Central memory CD4-positive, alpha-beta T cell (primary cell): ENCODE data around the gene SEL1L3.

Experiments used
- DNase-seq: peaks from one replicate; pipeline ENCODE4 v3.0.0; 2022

SEL1L3 gene

DNA sequence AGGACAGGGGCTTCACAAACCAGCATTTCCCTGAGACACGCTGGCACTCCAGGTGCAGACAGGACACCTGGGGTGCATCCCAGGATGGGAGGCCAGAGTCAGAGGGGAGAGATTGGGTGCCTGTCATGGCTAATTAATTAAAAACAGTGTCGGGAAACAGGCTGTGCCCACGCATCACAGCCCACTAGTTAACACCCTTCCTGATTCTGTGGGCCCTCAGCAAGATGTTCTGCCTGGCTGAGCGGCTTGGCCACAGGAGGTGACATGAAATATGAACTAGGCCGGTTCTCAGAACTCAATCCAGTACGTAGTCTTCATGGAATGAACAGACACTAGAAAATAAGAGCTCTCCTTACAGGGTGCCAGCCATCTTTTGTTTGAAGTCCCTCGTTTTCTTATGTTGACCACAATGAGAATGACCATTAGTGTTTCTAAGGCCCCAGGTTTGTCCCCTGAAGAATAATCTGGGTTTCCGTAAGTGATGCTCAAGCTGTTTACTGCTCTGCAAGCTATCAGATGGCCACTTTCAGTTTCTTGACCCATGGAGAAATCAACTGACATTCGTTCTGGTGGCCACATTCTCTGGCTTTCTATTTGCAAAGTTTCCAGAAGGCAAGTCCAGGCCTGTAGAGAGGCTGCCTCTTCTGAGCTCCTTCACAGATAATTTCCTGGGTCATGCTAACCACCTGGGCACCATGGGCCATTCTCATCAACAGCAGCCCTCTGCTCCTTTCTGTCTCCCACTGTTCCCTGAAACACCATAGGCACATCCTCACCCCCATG is 134.9 kb downstream of the SEL1L3 start:
- DNase-seq: no peak

DNA sequence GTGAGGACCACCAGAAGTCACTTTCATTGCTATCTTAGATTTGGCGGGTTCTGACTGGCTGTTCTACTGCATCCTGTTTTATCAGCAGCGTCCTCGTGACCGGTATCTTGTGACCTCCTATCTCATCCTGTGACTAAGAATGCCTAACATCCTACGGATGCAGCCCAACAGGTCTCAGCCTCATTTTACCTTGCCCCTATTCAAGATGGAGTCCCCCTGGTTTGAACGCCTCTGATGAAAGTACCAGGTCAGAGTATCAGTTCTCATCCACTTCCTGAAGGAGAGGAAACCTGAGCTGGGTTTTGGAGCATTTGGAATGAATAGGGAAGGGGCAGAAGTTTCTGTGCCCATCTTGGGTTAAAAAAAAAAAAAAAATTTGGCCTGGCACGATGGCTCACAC is 136.9 kb downstream of the SEL1L3 start:
- DNase-seq: no peak

DNA sequence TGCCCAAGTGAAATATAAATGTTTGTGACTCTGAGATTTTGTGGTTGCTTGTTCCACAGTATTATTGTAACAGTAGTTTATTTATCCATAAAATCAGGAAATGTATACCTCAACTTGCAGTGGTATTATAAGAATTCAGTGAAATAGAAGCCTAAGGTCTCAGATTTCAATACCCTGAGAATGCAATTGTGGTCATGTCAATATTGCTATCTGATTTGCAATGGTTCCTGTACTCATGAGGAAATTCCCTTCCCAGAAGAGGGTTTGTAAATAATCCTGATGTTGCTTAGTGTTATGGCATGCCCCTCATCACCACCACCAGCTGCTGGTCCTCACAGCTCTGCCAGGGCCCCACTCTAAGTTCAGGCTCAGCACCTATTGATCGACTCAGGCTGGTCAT is 139.4 kb downstream of the SEL1L3 start:
- no peak for DNase-seq

DNA sequence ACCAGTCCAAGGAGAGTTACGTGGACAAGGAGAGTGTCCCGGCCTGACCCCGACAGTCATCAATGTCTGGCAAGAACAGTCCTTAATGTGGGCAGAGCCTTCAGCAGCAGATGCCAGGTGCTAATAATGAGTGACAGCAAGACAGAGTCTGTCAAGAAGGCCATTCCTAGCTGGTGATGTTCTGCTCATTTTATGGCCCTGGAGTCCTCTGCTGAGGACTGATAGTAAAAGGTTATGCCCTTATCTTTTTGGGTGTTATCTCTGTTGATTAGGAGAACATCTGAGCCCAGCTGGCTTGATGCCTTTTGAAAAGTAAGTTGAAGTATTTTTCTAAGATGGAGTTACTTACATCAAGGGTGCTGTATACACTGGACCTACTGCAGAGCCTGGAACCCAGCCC is 139.8 kb downstream of the SEL1L3 start:
- DNase-seq: no peak

DNA sequence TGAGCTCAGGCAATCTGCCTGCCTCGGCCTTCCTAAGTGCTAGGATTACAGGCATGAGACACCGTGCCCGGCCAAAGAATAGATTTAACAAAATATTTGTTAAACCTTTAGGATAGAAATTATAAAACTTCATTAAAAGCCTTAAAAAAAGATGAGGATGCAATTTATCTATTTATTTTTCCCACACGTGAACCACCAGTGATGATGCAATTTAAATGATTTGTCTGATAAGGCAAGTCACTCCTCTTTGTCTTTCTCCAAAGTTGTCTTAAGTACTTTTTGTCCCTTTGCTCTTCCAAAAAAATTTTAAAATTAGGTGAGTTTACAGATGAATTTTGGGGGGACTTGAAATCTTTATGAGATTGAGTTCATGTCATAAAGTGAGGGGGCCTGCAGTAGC is 149.0 kb downstream of the SEL1L3 start:
- no peak for DNase-seq

DNA sequence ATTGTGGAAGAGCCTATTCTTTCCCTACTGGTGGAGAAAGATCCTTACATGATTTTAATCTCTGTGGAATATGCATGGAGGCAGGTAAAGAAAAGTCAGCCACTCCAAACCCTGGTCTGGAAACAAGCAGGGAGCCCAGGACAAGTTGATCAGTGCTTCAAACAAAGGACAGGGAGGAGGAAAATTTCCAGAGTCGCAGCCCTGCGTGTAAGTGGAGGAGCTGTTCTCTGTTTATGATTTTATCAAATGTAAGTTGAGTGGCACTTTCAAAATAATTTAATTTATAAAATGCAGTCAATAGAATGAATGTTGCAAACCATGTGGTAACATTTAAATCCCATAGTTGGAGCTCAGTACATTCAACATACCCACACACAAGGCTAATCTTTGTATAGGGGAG is 150.2 kb downstream of the SEL1L3 start:
- no peak for DNase-seq

DNA sequence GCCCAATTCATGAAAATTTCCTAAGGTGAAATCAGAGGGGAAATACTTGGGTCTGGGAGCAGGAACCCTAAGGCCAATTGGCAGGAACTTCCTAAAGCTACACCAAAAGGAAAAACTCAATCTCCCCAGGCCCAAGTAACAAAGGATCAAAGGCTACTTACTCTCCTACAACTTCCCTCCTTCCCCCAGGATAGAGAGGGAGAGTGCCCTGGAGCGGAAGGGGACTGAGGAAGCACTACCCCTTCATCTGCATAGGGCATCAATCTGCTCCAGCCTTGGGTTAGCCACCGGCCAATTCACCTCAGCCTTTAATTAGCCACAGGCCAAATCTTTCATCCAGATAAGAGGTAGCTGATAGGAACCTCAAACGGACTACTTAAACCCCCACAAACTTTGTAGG is 152.2 kb downstream of the SEL1L3 start:
- no peak for DNase-seq

DNA sequence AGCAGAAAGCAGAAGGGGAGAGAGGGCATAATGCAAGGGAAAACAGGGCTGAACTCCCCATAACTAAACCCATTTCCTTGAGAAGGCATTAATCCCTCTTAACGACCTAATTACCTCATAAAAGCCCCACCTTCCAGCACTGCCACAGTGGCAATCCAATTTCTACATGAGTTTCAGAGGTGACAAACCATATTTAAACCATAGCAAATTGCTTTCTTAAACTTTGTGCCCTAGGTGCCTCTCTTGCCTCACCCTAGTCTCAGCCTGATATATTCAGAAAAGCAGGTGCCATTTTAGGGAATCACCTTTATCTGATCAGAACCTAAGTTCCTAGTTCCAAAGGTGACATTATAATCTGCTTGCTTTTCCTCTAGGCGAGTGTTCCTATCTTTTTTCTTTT is 158.3 kb downstream of the SEL1L3 start:
- DNase-seq: no peak

DNA sequence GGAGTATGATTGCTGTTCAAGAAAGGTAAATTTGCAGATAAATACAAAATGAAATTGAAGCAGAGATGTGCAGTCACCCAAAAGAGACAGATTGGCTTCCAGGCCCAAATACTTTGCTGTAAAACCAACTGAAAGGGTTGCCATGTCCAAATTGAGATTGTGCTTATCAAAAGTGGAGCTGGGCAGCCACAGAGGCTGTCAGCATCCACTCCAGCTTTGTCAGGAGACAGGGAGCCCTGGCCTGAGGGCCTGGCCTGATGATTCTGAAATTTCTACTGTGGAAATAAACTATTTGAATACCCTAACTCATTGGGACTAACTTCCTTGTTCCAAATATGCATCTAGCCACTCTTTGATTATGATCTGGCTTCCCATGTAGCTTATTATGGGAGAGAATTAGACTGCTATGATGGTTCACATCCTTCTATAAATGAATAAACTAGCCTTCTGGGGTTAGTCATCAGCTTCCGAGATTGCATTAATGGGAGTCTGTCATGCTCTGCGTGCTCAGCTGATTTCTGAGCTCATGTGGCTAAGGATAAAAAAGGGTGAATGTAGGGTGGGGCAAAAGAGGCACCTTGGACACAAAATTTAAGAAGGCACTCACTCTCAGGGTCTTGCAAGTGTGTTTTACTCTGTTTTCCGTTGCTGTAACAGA is 158.9 kb downstream of the SEL1L3 start:
- no peak for DNase-seq

DNA sequence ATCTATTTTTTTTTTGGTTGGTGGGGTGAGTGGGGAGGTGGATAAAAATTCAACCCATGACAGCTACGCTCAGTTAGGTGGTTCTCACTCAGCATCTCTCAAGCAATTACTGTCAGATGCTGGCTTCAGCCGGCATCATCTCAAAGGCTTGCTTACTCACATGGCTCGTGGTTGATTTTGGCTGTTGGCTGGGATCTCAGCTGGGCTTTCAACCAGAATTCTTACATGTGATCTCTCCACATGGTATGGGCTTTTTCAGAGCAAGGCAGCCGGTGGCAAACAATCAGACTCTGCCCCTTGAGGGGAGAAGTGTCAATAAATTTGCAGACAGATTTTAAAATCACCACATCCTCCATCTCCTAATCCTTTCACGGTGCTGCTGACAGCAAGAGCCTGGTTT is 159.9 kb downstream of the SEL1L3 start:
- no peak for DNase-seq

DNA sequence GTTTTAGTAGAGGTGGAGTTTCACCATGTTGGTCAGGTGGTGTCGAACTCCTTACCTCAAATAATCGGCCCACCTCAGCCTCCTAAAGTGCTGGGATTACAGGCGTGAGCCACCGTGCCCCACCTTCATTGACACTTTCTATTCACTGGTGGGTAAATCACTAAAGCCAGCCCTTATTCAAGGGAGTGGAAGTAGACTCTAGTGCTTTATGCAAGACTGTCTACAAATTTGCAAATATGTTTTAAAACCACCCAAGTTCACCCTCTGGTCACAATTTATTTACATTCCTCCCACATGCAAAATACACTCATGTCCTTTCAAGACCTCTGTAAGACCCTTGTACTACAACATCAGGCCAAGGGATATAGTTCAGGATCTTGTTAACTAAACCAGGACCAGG is 162.1 kb downstream of the SEL1L3 start:
- DNase-seq: no peak

DNA sequence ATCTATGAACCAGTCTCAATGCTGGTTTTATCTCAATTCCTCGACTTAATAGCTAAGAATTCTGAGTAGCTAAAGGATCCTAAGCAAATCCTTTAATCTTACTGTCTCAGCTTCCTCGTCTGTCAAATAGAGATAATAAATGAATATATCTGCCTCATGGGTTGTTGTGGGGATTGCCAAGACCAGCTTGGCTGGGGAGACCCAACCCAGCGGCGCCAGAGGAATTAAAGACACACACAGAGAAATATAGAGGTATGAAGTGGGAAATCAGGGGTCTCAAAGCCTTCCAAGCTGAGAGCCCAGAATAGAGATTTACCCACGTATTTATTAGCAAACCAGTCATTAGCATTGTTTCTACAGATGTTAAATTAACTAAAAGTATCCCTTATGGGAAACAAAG is 165.3 kb downstream of the SEL1L3 start:
- DNase-seq: no peak
